Neural progenitor cell (in vitro differentiated cells): ENCODE data around the gene RPS24.

Experiments
- EZH2 ChIP-seq: fragments of 200-600 bp; sonication (generic); IDR thresholded peaks from 2 replicates; pipeline ENCODE4 v1.6.1; 2017; ENCODE audit warnings: antibody characterized with exemption, mild to moderate bottlenecking, moderate library complexity
- EZH2phosphoT487 ChIP-seq: fragments of 200-600 bp; sonication (generic); IDR thresholded peaks from 2 replicates; pipeline ENCODE4 v1.6.1; 2017; ENCODE audit warnings: antibody characterized with exemption
- TF ChIP-seq, protein P1 (sequence below): fragments of 200-600 bp; sonication (generic); IDR thresholded peaks from 2 replicates; pipeline ENCODE4 v1.5.1; 2017; ENCODE audit warnings: antibody characterized with exemption, mild to moderate bottlenecking

- TF ChIP-seq, protein P1, sequence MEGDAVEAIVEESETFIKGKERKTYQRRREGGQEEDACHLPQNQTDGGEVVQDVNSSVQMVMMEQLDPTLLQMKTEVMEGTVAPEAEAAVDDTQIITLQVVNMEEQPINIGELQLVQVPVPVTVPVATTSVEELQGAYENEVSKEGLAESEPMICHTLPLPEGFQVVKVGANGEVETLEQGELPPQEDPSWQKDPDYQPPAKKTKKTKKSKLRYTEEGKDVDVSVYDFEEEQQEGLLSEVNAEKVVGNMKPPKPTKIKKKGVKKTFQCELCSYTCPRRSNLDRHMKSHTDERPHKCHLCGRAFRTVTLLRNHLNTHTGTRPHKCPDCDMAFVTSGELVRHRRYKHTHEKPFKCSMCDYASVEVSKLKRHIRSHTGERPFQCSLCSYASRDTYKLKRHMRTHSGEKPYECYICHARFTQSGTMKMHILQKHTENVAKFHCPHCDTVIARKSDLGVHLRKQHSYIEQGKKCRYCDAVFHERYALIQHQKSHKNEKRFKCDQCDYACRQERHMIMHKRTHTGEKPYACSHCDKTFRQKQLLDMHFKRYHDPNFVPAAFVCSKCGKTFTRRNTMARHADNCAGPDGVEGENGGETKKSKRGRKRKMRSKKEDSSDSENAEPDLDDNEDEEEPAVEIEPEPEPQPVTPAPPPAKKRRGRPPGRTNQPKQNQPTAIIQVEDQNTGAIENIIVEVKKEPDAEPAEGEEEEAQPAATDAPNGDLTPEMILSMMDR, result no peak
- TF ChIP-seq EZH2phosphoT487 (no peak), EZH2 (no peak)
Measured at GRCh38 chr10:78011065-78011464, 22.6 kb upstream of the RPS24 start.
